ENCODE results near the gene ASGR2. TPM values are rescaled to one million over a fixed set of nuclear protein-coding genes. Genes with fewer than 3 reads are reported as not detected.

Gene ASGR2
- total RNA-seq, 4 donors from 2014 or later = 0.66 to 1.4 (median 1.3) TPM; not detected in 1

- TF ChIP-seq CTCF (IDR thresholded peaks at IDR 0.05; ENCODE audit: low read depth) = no peak
These were observed 4.7 kb upstream of the ASGR2 start for GRCh38 chr17:7119314-7119713.

DNA sequence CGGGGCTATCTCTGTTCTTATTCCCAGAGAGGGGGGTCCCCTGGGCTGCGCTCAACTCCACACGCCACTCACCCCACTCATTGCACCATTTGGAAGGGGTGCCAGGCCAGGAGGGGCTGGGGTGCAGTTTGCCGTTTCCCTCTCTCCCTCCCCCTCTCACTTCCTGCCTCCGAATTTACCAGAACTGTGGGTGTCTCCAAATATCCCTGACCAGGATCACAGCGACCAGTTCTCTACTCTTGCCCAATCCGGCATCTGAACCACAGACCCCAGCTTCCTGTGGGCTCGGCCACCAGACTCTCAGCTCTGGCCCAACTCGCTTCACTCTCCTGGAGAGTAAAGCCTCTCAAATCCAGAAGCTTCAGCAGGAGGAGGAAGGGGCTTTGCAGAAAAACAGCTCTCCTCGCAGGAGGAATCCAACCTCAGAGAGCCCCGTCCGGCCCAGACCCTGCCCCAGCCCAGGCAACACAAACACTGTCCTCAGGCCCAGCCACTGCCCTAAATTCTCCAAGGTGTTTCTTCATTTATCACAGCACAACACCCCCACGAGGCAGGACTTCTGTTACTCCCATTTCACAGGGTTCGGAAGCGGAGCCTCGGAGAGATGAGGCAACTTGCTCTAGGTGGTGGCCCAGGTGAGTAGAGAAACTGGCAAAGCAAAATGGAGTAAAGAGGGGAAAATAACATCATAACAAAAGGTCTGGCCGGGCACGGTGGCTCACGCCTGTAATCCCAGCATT lies 423 bp upstream of the ASGR2 start:
- TF ChIP-seq CTCF (IDR thresholded peaks at IDR 0.05; ENCODE audit: low read depth) = no peak

GRCh38 chr17:7113273-7114071 lies 1.1 kb downstream of the ASGR2 start:
- no peak for TF ChIP-seq CTCF (IDR thresholded peaks at IDR 0.05; ENCODE audit: low read depth)

DNA sequence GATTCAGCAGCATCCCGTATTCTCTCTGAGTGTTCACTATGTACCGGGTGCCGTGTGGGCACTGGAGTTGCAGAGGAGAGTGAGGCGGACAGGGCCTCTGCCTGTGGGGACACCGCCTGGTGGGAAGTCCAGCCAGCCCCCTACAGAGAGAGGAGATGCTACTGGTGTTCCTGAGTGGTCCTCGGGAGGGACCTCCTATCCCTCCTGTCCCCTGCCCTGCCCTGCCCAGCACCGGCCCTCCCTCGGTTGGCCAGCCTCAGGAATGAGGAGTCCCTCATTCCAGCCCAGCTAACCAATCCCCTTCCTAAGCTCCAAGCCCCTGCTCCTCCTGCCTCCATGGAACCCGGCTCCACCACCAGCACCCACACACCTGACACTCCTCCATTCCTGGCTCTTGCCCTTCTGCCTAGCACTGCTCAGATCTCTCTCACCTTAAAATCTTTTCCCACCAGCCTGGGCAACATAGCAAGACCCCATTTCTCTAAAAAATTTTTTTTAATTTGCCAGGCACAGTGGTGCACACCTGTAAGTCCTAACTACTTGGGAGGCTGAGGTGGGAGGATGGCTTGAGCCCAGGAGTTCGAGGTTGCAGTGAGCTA lies 2.0 kb downstream of the ASGR2 start:
- no peak for TF ChIP-seq CTCF (IDR thresholded peaks at IDR 0.05; ENCODE audit: low read depth)

GRCh38 chr17:7111784-7112509 lies 2.7 kb downstream of the ASGR2 start:
- no peak for TF ChIP-seq CTCF (IDR thresholded peaks at IDR 0.05; ENCODE audit: low read depth)

GRCh38 chr17:7110617-7111306 lies 3.9 kb downstream of the ASGR2 start:
- TF ChIP-seq CTCF (IDR thresholded peaks at IDR 0.05; ENCODE audit: low read depth) = no peak
